H54 (cell line): ENCODE data around the gene C1orf210.

ENCODE experiments used
- DNase-seq: peaks from one replicate; pipeline ENCODE4 v3.0.0; 2011; ENCODE audit warnings: low spot score, mixed read lengths; ENCODE audit not compliant: insufficient read length
- FAIRE-seq: peaks from 3 replicates; lab custom pipeline; 2011; peaks lifted over from hg19 to GRCh38; lab: Jason Lieb, UNC
- POLR2A ChIP-seq: IDR thresholded peaks from 2 replicates; pipeline ENCODE4 v1.6.1; 2011; ENCODE audit warnings: low read depth, mild to moderate bottlenecking, low read length

C1orf210 gene

GRCh38 chr1:43282220-43283195 lies 2.9 kb downstream of the C1orf210 start:
- TF ChIP-seq POLR2A, result no peak
- FAIRE-seq (no peak), DNase-seq (no peak)

GRCh38 chr1:43280692-43281091 lies 4.7 kb downstream of the C1orf210 start:
- TF ChIP-seq POLR2A, result no peak
- FAIRE-seq (no peak), DNase-seq (no peak)

GRCh38 chr1:43279666-43280065 lies 5.7 kb downstream of the C1orf210 start:
- FAIRE-seq (no peak), DNase-seq (no peak)
- no peak for TF ChIP-seq POLR2A

- no peak for TF ChIP-seq POLR2A
- FAIRE-seq, result no peak
- DNase-seq, result no peak
These were observed 6.2 kb downstream of the C1orf210 start for GRCh38 chr1:43279161-43279560.

GRCh38 chr1:43277116-43277876 lies 8.1 kb downstream of the C1orf210 start:
- TF ChIP-seq POLR2A, result no peak
- FAIRE-seq, result no peak
- DNase-seq, result no peak

GRCh38 chr1:43276673-43277072 lies 8.7 kb downstream of the C1orf210 start:
- FAIRE-seq, result no peak
- DNase-seq, result no peak
- no peak for TF ChIP-seq POLR2A

- DNase-seq (no peak), FAIRE-seq (no peak)
- no peak for TF ChIP-seq POLR2A
These were observed 9.4 kb downstream of the C1orf210 start for GRCh38 chr1:43275826-43276620.

GRCh38 chr1:43274804-43275180 lies 10.6 kb downstream of the C1orf210 start:
- TF ChIP-seq POLR2A, result no peak
- FAIRE-seq (no peak), DNase-seq (no peak)

- no peak for TF ChIP-seq POLR2A
- no peak for FAIRE-seq
- peak; percentile 59 for DNase-seq
These were observed 11.1 kb downstream of the C1orf210 start for GRCh38 chr1:43274125-43274803.

GRCh38 chr1:43273708-43274107 lies 11.7 kb downstream of the C1orf210 start:
- DNase-seq (no peak), FAIRE-seq (no peak)
- TF ChIP-seq POLR2A, result no peak

GRCh38 chr1:43272576-43273571 lies 12.5 kb downstream of the C1orf210 start:
- no peak for TF ChIP-seq POLR2A
- FAIRE-seq (no peak), DNase-seq (no peak)

GRCh38 chr1:43272161-43272560 lies 13.2 kb downstream of the C1orf210 start:
- no peak for DNase-seq
- TF ChIP-seq POLR2A, result no peak
- no peak for FAIRE-seq
